Activated CD4-positive, alpha-beta T cell treated with anti-CD3 and anti-CD28 coated beads, Interleukin-2, amount 50 U/mL, for 16 hours (primary cell): ENCODE results near the gene TMEM219.
A peak's percentile ranks its signal among the peaks of the same experiment; 100 is the strongest.
"Not testable (repeated sequence)": the region's sequence is repeated elsewhere in the genome, so short reads cannot be mapped to it uniquely, and the experiment has no call there.

ENCODE experiments used
- DNase-seq: peaks from one replicate; pipeline ENCODE4 v3.0.0-alpha.2; 2020

The TMEM219 gene

DNA sequence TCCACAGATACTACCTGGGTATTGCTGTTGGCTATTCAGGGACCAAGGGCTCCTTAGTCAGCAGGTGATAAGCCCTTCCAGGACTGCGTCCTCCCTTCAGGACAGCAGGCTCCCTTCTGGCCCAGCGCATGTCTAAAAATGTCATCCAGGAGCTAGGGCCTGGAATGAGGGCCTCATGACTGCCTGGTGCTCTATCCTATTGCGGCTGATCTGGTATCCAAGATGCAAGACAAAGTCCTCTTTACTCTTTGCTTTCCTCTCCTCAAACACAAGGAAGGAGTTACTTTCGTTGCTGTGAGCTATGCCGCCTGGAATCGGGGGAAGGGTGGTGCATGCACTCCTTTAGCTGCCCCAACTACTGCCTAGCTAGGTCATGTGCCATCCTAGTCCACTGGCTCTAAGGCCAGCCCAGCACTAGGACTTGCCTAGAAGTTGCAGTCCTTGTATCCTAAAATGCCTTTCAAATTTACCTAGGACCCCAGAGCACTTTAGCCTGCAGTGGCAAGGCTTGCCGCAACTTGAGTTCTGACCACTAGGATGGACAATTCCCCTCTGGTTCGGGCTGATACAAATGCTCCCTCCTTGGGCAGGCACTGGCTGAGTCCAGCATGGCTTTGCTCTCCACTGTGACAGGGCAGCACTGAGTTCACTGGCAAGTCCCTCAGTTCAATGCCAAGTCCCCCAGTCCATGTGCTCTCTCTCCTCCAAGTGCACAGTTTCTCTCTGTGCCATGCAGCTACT is 10.1 kb upstream of the TMEM219 start:
- no peak for DNase-seq

DNA sequence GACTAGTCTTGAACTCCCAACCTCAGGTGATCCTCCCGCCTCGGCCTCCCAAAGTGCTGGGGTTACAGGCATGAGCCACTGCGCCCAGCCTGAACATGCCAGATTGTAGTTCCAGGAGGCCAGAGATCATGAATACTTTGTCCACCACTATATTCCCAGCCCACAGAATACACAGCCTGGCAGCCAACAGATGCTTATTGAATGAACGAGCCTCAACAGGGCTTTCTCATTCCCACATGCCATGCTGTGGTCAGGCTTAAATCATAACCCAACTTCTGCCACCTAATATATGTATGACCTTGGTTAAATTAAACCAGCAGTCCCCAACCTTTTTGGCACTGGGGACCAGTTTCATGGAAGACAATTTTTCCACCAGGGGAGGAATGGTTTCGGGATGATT is 3.1 kb upstream of the TMEM219 start:
- DNase-seq: no peak

DNA sequence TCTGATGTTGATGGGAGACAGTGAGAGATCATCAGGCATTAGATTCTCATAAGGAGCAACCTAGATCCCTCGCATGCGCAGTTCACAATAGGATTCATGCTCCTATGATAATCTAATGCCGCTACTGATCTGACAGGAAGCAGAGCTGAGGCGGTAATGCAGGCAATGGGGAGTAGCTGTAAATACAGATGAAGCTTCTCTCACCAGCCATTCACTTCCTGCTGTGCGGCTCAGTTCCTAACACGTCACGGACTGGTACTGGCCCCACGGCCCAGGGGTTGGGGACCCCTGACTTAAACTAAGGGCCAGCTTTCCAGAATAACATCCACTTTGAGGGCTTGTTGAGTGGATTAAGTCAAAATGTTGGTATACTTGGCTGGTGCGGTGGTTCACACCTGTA is 2.6 kb upstream of the TMEM219 start:
- DNase-seq: no peak

DNA sequence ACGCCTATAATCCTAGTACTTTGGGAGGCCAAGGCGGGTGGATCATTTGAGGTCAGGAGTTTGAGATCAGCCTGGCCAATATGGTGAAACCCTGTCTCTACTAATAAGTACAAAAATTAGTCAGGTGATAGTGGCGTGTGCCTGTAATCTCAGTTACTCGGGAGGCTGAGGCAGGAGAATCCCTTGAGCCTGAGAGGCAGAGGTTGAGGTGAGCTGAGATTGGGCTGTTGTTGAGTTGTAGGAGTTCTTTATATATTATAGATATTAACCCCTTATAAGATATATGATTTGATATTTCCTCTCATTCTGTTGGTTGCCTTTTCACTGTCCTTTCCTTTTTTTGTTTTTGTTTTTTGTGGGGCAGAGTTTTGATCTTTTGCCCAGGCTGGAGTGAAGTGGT is 2.1 kb upstream of the TMEM219 start:
- not testable (repeated sequence) for DNase-seq

DNA sequence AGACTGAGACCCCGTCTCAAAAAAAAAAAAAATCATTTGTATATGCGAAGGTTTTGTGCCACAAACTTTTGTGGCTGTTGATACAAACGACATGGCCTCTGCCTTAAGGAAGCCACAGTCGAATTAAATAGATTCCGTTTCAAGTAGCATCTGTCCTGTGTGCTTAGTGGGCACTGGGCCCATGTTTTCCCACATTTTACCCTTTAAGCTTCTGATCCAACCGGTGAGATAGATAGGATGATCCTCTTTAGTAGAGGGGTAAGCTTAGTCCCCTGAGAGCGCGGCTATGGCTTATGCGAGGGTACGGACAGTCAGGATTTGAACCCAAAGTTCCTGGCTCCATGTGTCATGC is 776 bp upstream of the TMEM219 start:
- DNase-seq: no peak

DNA sequence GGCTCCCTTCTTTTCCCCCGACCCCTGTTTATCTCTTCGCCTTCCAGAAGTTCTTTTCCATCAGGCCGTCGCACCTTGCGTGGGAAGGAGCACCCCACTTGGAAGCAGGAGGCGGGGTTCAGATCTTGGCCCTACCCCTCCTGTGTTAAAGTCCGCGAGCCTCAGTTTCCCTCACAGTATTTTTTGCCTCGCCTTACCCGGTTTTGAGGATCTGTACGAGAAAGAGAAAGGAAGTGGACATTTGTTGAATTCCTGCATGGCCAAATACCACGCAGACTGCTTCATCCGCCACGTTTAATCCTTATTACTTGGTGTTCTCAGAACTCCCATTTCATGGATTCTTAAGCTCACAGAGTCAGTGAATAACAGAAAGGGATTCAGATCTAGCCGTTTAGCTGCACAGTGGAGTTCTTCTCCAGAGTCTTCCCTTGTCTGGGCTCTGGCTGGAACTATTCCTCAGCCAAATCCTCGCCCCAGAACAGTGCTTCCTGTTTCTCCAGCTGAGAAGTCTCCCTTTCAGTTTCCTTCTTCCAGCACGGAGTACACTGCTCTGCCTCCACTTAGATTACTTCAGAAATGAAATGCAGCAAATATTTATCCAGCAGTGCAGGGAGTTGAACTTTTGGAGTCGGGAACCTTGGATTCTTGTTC is 590 bp downstream of the TMEM219 start:
- DNase-seq: no peak

DNA sequence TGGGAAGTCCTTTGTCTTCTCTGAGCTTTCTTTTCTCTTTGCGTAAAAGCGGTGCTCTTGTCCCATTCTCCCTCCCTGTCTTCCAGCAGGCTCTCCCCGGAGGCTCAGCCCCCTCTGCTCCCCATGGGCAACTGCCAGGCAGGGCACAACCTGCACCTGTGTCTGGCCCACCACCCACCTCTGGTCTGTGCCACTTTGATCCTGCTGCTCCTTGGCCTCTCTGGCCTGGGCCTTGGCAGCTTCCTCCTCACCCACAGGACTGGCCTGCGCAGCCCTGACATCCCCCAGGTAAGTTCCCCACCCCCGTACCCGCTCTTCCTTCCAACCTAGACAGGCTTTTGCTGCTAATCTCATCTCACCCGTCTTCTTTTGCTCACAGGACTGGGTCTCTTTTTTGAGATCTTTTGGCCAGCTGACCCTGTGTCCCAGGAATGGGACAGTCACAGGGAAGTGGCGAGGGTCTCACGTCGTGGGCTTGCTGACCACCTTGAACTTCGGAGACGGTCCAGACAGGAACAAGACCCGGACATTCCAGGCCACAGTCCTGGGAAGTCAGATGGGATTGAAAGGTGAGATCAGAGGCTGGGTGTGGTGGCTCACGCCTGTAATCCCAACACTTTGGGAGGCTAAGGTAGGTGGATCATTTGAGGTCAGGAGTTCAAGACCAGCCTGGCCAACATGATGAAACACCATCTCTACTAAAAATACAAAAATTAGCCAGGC is 1.3 kb downstream of the TMEM219 start:
- DNase-seq: no peak

DNA sequence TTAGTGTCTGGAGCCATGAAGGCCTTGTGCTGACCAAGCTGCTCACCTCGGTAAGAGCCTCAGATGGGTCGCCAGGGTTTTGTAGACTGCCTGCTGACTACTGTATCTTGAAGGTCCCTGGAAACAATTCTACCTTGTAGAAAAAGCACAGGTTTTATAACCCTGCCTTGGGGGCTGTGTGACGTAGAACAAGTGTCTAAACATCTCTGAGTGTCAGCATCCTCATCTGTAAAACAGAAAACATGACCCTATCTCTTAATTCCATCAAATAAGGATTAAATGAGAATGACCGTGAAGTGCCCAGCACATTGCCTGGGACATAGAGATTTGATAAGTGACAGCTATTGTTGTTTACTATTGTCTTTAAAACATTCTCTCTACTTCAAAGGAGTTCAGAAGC is 6.3 kb downstream of the TMEM219 start:
- DNase-seq: no peak

DNA sequence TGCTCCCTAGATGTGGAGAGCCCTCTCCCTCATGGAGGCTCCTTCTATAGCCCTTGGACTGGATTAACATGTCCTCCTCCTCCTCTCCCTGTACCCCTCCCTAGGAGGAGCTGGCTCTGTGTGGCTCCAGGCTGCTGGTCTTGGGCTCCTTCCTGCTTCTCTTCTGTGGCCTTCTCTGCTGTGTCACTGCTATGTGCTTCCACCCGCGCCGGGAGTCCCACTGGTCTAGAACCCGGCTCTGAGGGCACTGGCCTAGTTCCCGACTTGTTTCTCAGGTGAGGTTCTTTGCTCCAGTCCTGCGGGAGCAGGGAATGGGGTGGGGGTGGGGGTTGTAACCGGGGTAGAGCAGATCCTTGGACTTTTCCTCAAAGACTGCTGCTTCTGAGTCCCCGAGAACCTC is 9.4 kb downstream of the TMEM219 start:
- DNase-seq: no peak

DNA sequence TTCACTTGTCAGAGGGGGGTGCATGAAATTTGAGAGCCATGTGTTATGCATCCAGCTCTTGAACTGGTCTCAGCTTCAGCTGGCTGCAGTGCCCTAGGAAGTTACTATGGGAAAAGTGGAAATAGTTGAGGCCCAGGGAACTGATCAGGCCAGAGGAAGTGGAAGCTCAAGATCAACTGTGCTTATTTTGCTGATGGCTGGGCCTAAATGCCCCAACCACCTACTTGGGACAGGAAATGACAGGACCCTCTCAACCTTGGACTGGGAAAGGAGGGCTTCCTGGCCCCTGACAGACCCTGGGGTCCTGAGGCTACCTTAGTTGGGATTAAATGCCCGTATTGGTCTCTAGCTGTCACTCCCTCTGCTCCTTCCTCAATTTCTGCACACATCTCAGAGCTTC is 10.6 kb downstream of the TMEM219 start:
- no peak for DNase-seq

DNA sequence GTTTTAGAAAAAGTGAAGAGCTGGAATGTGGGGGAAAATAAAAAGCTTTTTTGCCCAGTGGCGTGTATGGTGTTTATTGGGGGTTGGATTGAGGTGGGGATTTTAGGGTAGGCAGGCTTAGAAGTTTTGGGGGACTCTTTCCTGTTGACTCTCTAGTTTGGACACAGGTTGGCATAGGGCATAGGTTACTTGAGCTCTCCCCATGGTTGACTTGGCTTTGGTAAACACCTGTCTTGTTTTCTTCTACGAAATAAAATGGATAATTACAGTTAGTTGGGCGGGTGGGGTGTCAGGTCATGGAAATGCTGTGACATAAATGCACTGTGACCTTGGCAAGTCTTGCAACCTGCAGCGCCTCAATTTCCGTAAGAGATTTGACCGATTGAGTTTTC is 11.1 kb downstream of the TMEM219 start:
- no peak for DNase-seq

DNA sequence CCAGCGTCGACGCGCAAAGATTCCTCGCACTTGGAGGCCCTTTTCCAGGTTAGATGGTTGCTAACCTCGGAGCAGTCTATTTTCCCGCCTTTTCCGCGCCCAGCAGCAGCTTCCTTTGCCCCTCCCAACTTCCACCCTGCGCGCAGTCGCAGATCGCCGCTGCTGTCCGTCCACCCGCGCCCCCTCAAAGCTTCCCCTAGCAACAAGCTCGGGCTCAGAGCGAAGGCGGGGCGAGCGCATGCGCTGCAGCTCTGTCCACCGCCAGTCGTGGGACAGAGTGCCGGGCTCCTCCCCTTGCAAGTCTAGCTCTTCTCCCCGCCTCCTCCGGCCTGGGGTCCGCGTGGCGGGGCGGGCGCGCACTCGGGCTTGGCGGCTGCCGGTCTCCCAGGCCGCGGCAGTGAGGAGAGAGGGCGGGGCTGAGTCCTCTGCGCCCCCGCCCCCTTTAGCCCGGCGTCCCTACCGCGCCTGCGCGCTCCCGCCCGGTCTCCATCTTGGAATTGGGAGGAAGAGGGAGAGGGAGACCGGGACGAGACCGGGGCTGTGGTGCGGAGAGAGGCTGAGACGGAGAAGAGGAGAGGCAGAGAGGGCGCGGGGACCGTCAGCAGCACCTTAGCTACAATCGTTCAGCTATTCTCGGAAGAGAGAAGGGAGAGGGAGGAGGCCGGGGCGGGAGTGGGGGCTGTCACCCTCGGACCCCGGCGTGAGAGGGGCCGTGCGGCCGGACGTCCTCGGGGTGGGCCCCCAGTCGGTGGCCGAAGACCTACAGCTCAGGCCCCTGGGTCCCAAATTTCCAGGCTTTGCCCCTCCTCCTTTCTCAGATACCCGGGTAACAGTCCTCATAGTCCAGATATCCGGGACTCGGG is 11.7 kb downstream of the TMEM219 start, which contains the start of gene TAOK2:
TSS of gene TAOK2 (plus strand) at position 485 of the 863 bp plus-strand sequence. CDS start 3,905 bp downstream, outside the sequence.
- DNase-seq: peak; percentile 99

DNA sequence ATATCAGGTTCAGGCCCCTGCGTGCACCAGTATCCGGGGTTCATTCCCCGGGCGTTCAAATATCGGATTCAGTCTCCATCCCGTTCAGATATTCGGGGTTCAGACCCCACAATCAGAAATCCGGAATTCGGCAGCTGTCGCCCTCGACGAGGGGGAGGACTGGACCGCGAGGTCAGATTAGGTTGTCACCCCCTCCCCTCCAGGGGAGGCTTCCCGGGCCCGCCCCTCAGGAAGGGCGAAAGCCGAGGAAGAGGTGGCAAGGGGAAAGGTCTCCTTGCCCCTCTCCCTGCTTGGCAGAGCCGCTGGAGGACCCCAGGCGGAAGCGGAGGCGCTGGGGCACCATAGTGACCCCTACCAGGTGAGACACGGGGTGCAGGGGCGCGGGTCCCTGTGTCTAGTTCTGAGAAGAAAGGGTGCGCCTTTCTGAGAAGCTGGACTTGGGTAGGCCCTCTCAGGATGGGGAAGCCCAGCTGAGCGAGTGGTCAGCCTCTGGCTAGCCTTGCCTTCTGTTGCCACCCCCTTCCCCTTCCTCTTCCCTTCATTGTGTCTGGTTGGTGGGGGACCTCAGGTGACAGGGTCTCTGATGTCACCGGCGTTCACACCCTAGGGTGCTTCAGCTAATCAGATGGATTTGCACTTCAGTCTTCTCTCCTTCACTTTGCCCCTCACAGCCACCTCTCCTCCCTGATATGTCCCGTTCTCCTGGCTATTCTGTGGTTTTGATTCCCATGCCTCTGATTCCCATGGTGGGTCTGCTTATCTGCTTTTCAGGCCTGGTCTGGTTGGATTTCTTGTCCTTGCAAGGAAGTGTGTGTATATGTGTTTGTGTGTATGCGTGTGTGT is 12.6 kb downstream of the TMEM219 start:
- no peak for DNase-seq

DNA sequence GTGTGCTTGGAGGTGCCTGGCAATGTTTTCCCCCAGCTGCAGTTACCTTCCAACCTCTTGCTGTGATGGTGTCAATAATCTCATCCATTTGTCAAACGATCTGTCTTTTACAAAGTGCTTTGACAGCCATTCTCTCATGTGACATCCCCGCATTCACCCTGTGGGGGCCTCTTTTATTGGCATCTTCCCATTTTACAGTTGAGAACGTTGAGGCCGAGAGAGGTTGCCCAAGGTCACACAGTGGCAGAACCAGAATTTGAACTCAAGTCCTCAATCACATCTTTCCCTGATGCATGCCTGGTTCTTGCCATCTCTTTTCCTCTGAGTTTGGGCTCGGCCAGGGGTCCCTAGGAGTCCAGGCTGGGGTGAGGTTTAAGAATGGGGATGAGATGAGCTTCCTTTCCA is 13.3 kb downstream of the TMEM219 start:
- no peak for DNase-seq

DNA sequence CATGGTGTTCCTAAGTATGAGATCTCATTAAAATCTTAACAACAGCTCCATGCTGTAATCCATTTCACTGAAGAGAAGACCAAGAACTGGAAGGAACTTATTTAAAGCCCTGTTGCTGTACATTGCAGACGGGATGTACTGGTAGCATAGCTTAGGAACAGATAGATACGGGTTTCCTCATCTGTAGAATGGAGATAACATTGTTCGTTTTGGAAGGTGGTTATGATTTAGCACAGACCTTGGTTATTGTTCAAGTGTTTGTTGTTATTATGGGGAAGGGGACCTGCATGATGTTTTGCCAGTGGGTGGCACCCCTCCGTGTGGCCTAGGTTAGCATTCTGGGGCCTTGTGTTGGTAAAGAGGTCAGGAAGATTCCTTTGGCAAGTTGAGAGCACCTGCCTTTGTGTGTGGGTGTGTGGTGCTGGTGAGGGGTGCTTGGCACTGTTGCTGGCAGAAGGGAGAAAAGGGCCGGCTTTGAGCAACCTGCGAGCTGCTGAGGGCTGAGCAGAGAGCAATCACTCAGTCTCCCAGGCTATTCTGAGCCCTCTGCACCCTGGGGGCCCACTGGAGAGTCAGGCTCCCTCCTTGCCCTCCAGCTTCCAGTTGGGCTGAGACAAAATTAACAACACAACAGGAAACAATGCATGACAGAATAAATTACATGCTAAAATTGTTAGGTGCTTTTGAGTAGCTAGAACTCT is 14.1 kb downstream of the TMEM219 start:
- DNase-seq: no peak

DNA sequence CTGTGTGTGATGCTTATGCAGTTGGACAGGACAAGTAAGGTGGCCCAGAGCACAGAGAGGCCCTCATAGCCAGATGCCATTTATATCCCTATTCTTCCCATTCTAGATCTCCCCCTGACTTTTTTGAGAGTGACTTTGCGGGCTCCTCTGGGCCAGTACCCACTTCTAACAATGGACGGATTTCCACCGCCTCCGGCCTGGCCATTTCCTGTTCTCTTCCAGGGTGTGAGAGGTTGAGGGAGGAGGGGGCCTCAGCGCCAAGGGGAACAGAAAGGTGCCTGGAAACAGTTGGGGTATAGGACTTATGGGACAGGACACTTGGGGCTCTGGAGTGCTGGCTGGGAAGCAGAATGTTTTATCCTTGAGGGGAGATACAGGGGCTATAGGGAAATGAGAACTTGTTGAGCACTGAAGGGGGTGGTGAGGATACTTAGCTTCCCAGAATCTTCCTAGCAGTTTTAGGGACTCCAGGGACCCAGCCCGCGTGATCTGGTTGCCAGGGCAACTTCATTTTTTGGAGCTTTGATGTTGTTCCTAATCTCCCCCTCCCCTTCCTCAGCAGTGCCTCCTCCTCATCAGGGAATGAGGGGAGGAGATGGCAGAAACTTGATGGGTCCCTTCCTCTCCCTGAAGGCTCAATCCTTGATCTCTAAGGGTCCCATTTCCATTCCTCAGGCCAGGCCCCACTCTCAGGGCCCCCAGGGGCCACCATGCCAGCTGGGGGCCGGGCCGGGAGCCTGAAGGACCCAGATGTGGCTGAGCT is 15.4 kb downstream of the TMEM219 start:
- no peak for DNase-seq

DNA sequence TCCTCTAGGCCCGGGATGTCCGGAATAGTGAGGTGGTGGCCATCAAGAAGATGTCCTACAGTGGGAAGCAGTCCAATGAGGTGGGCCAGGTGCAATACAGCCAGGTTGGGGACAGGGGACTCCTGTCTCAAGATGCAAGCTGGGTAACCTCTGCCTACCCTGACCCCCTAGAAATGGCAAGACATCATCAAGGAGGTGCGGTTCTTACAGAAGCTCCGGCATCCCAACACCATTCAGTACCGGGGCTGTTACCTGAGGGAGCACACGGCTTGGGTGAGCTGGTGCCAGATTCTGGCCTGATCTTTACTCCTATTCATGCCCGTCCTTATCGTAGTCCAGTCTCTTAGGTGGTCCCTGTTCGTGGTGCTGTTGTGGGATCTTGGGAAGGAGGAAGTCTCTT is 16.2 kb downstream of the TMEM219 start:
- no peak for DNase-seq

DNA sequence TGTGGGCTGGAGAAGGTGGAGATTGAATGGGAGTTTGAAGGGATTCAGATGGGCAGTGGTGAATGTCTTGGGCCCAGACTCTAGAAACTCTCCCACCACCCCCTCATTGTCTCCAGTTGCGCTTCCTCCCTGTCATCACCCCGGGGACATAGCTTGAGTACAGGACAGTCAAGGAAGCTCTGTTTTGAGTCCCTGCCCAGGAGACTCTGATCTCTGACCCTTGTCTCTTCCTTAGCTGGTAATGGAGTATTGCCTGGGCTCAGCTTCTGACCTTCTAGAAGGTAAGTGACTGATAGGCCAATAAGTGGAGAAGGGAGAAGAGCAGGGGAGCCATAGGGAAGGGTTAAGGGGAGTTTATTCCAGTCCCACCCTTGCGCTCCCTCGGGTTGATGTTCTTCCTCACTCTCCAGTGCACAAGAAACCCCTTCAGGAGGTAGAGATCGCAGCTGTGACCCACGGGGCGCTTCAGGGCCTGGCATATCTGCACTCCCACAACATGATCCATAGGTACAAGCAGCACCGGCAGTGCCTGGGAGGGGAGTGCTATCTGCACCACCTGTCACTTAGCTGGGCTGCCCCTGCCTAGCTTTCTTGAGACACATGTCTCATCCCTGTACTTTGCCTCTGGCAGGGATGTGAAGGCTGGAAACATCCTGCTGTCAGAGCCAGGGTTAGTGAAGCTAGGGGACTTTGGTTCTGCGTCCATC is 16.8 kb downstream of the TMEM219 start:
- DNase-seq: no peak

DNA sequence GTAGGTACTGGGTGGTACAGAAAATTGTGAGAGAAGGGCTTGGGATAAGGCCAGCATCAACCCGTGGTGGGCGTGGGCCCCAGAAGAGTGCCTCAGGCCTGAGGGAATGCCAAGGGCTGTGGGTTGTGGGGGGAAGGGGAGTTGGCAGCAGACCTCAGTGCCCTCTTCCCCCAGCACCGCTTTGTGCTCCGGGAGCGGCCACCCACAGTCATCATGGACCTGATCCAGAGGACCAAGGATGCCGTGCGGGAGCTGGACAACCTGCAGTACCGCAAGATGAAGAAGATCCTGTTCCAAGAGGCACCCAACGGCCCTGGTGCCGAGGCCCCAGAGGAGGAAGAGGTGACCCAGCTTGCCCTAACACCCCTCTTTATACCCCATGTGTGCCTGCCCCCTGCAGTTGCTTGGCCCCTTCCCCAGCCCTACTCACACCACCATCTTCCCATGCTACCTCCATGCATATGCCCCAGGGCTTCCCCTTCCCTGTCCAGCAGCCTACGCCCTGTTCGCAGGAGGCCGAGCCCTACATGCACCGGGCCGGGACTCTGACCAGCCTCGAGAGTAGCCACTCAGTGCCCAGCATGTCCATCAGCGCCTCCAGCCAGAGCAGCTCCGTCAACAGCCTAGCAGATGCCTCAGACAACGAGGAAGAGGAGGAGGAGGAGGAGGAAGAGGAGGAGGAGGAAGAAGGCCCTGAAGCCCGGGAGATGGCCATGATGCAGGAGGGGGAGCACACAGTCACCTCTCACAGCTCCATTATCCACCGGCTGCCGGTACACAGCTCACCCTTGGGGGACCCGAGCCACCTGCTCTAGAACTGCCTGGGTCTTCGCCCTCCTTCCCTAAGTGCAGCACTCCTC is 20.9 kb downstream of the TMEM219 start:
- DNase-seq: no peak
